Fibroblast of pulmonary artery (primary cell): ENCODE data around the gene TENM4.
A peak's percentile ranks its signal among the peaks of the same experiment; 100 is the strongest.

Experiments used
- DNase-seq: peaks from one replicate; pipeline ENCODE4 v3.0.0-alpha.2; 2010; ENCODE audit warnings: low read depth
- H3K4me3 ChIP-seq: replicated peaks from 2 replicates; pipeline ENCODE4 v1.5.1; 2011; ENCODE audit warnings: low read depth, mild to moderate bottlenecking, control low read depth, low read length, moderate library complexity
- CTCF ChIP-seq: IDR thresholded peaks from 2 replicates; pipeline ENCODE4 v1.5.1; 2011; ENCODE audit warnings: mild to moderate bottlenecking, control low read depth, low read length, inconsistent platforms; ENCODE audit errors: missing control alignments

The TENM4 gene

DNA sequence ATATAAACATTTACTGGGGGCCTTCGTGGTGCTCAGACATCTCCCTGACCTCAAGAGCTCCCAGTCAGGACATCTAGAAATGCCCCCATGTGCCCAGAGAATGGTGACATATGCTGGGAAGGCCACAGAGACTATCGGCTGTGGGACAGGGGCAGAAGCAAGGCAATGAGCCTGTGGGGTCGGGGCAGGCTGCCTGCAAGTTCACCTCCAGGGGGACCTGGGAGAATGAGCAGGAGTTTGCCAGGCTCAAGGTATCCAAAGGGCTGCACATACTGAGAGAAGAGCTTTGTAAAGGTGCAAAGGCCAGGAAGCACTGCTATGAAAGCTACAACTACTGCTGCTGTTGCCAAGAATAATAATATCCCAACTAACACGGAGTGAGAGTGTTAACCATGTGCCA, 233.9 kb downstream of the TENM4 start:
- H3K4me3 ChIP-seq, result no peak overlapping the region
- TF ChIP-seq CTCF, result no peak
- DNase-seq, result no peak

GRCh38 chr11:79205786-79206185, 235.0 kb downstream of the TENM4 start:
- no peak overlapping the region for H3K4me3 ChIP-seq
- no peak for DNase-seq
- TF ChIP-seq CTCF, result no peak

- no peak for DNase-seq
- H3K4me3 ChIP-seq, result no peak overlapping the region
- TF ChIP-seq CTCF, result no peak
Measured at GRCh38 chr11:79201677-79202347, 239.0 kb downstream of the TENM4 start.

GRCh38 chr11:79200398-79201070, 240.3 kb downstream of the TENM4 start:
- no peak for DNase-seq
- TF ChIP-seq CTCF, result no peak
- no peak overlapping the region for H3K4me3 ChIP-seq

DNA sequence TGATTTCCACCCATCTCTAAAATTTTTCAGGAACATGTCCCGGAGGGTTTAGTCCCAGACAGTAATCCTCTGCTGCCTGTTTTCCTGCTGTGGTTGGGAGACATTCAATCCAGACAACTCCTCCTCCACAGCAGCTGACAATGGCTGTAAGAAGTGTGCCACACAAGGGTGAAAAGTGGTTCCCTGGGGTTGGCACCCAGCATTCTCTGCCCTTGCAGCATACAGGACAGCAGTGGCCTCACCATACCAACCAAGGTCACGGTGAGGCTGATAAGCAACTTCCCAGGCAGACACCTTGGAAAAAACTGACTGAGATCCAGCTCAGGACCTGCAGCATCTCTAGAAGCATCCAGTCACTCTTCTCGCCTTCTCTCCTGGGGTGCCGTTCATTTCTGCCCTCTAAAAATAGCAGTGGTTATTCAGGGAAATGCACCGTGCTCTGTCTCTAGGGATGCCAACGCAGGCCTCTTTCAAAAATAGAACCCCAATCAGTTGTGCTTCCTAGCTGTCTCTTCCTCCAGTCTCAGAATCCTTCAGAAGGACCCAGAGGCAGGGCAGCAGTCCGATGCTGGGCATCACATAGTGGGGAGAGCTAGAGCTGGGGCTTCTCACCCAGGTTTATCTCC, 241.0 kb downstream of the TENM4 start:
- no peak for TF ChIP-seq CTCF
- H3K4me3 ChIP-seq, result no peak overlapping the region
- DNase-seq, result no peak

GRCh38 chr11:79198898-79199250, 242.0 kb downstream of the TENM4 start:
- peak; percentile 24 for DNase-seq
- no peak overlapping the region for H3K4me3 ChIP-seq
- TF ChIP-seq CTCF, result no peak
